GM23248 (cell line): ENCODE results near the gene GPR65.

Experiments used
- EZH2 ChIP-seq: fragments of 200-600 bp; sonication (generic); IDR thresholded peaks from 2 replicates; pipeline ENCODE4 v1.6.1; 2018; ENCODE audit warnings: antibody characterized with exemption, mild to moderate bottlenecking; ENCODE audit not compliant: insufficient read depth, poor library complexity, severe bottlenecking
- EZH2phosphoT487 ChIP-seq: fragments of 200-600 bp; sonication (generic); IDR thresholded peaks from 2 replicates; pipeline ENCODE4 v1.6.1; 2018; ENCODE audit warnings: antibody characterized with exemption, moderate library complexity, mild to moderate bottlenecking, low read depth; ENCODE audit not compliant: insufficient read depth

DNA sequence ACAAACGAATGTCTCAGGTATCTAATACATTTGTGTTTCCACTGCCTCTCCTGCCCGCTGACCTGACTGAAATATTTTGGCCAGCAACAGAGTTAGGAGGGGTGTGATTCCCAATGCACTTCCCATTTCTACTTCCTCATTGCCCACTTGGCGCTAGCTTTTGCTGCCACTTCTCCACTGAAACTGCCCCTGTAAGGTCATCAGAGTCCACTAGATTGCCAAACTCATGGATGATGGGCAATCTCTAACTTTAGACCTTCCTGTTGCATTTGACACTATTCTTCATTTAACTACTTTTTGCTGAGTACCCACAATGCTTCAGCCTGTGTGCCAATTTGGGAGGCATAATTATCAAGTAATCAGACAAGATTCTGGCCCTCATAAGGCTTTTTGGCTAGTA lies 40.8 kb downstream of the GPR65 start:
- no peak for TF ChIP-seq EZH2
- no peak for TF ChIP-seq EZH2phosphoT487
